HL-60 (cell line): ENCODE data around the gene DELE1.
"Not testable (repeated sequence)": the region's sequence is repeated elsewhere in the genome, so short reads cannot be mapped to it uniquely, and the experiment has no call there.

ENCODE experiments used
- CTCF ChIP-seq: IDR thresholded peaks from one replicate; pipeline ENCODE4 v1.5.1; 2011; ENCODE audit warnings: low read length, control low read depth, inconsistent platforms; ENCODE audit not compliant: insufficient read depth
- POLR2AphosphoS5 ChIP-seq: IDR thresholded peaks from 2 replicates; pipeline ENCODE4 v1.6.1; 2012; ENCODE audit warnings: low read depth
- REST ChIP-seq: IDR thresholded peaks from 2 replicates; pipeline ENCODE4 v1.6.1; 2012; ENCODE audit warnings: low read depth; ENCODE audit not compliant: insufficient replicate concordance

- TF ChIP-seq CTCF, POLR2AphosphoS5, REST: not testable (repeated sequence)
Observed at GRCh38 chr5:141890429-141890828, 33.2 kb upstream of the DELE1 start.
